SK-N-SH (cell line): ENCODE results near the gene POLD4. TPM values are rescaled to one million over a fixed set of nuclear protein-coding genes. Genes with fewer than 3 reads are reported as not detected.

ENCODE experiments used
- CTCF ChIA-PET: fragments of 300-600, 350-600 bp; formaldehyde crosslinking; extraction: SDS; loops from one replicate; lab custom pipeline; 2021; lab: Yijun Ruan, JAX
- POLR2A ChIA-PET: fragments of 350-600 bp; sonication (Branson Sonifier 250); formaldehyde crosslinking; extraction: SDS; loops from one replicate; lab custom pipeline; 2020; ENCODE audit warnings: antibody characterized with exemption, inconsistent platforms; lab: Yijun Ruan, JAX
- DNase-seq: peaks from one replicate; pipeline ENCODE4 v3.0.0; 2012
- H2AFZ ChIP-seq: fragments of 200-600 bp; sonication (generic); 2 replicates; pipeline ENCODE4 v1.8.1; 2016; ENCODE audit warnings: antibody characterized with exemption, mild to moderate bottlenecking, low read depth
- H3F3A ChIP-seq: fragments of 200-600 bp; sonication (generic); replicated peaks from 2 replicates; pipeline ENCODE3; 2016; ENCODE audit warnings: antibody characterized with exemption, mild to moderate bottlenecking; ENCODE audit not compliant: insufficient read depth
- H3K27ac ChIP-seq, 2 experiments: fragments of 200-500 bp in 1 of 2; fragments of 200-600 bp in 1 of 2; sonication (Bioruptor generic) in 1 of 2; sonication (generic), shearing (Covaris generic) in 1 of 2; 2 replicates each; pipeline versions ENCODE4 v1.5.1 to v1.6.1; 2014 to 2016; ENCODE audit warnings: low read depth in 2 of 2, inconsistent platforms in 1 of 2, low read length in 1 of 2, mild to moderate bottlenecking in 1 of 2, mixed read lengths in 1 of 2
- H3K27me3 ChIP-seq: fragments of 200-600 bp; sonication (generic), shearing (Covaris generic); 2 replicates; pipeline ENCODE4 v1.6.1; 2016; ENCODE audit warnings: mixed run types; ENCODE audit not compliant: insufficient read depth
- H3K36me3 ChIP-seq, 2 experiments: fragments of 200-500 bp in 1 of 2; fragments of 200-600 bp in 1 of 2; sonication (Bioruptor generic) in 1 of 2; sonication (generic) in 1 of 2; replicated peaks in 1 of 2; 2 replicates each; pipeline versions ENCODE3 to v1.5.1; 2014 to 2016; ENCODE audit warnings: low read length in 1 of 2, mild to moderate bottlenecking in 1 of 2; ENCODE audit not compliant: insufficient read depth in 2 of 2, control insufficient read depth in 1 of 2
- H3K4me1 ChIP-seq, 2 experiments: fragments of 200-500 bp in 1 of 2; fragments of 200-600 bp in 1 of 2; sonication (Bioruptor generic) in 1 of 2; sonication (generic), shearing (Covaris generic) in 1 of 2; 2 replicates each; pipeline versions ENCODE4 v1.5.1 to v1.6.1; 2014 to 2016; ENCODE audit warnings: low read depth in 1 of 2, low read length in 1 of 2, mixed run types in 1 of 2; ENCODE audit not compliant: insufficient read depth in 2 of 2, control insufficient read depth in 1 of 2
- H3K4me2 ChIP-seq: fragments of 200-600 bp; sonication (generic), shearing (Covaris generic); 2 replicates; pipeline ENCODE4 v1.6.1; 2017; ENCODE audit warnings: mixed run types
- H3K4me3 ChIP-seq, 2 experiments: fragments of 200-500 bp in 1 of 2; fragments of 200-600 bp in 1 of 2; sonication (Bioruptor generic) in 1 of 2; sonication (generic), shearing (Covaris generic) in 1 of 2; 2 replicates each; pipeline versions ENCODE4 v1.5.1 to v1.8.1; 2014 to 2016; ENCODE audit warnings: low read depth in 2 of 2, inconsistent platforms in 1 of 2, low read length in 1 of 2, mild to moderate bottlenecking in 1 of 2, mixed read lengths in 1 of 2, moderate library complexity in 1 of 2
- H3K79me2 ChIP-seq: fragments of 200-600 bp; sonication (generic); 2 replicates; pipeline ENCODE4 v1.8.1; 2017; ENCODE audit warnings: mild to moderate bottlenecking; ENCODE audit not compliant: insufficient read depth
- H3K9ac ChIP-seq: fragments of 200-600 bp; sonication (generic); 2 replicates; pipeline ENCODE4 v1.6.1; 2017; ENCODE audit warnings: mixed run types
- H3K9me2 ChIP-seq: fragments of 200-600 bp; sonication (generic); 2 replicates; pipeline ENCODE4 v1.6.1; 2017; ENCODE audit warnings: mixed run types
- H3K9me3 ChIP-seq: fragments of 200-600 bp; sonication (generic); 2 replicates; pipeline ENCODE4 v1.6.1; 2017; ENCODE audit warnings: mixed run types, mild to moderate bottlenecking, moderate library complexity
- H4K20me1 ChIP-seq: fragments of 200-600 bp; sonication (generic); 2 replicates; pipeline ENCODE4 v1.6.1; 2017; ENCODE audit warnings: mild to moderate bottlenecking, mixed run types; ENCODE audit not compliant: insufficient read depth
- CHD2 ChIP-seq: fragments of 150-350 bp; IDR thresholded peaks from 2 replicates; pipeline ENCODE4 v1.6.1; 2018; ENCODE audit warnings: low read length; ENCODE audit not compliant: partially characterized antibody
- CTCF ChIP-seq: fragments of 200-600 bp; sonication (generic); IDR thresholded peaks from 2 replicates; pipeline ENCODE4 v1.6.1; 2017; ENCODE audit warnings: antibody characterized with exemption, mild to moderate bottlenecking, moderate library complexity
- FOSL2 ChIP-seq: IDR thresholded peaks from 2 replicates; pipeline ENCODE4 v1.4.0; 2012; ENCODE audit warnings: low read depth, mild to moderate bottlenecking, moderate library complexity, borderline replicate concordance
- FOXM1 ChIP-seq: IDR thresholded peaks from 2 replicates; pipeline ENCODE4 v1.4.0; 2012; ENCODE audit warnings: low read depth, mild to moderate bottlenecking
- IRF3 ChIP-seq: fragments of 150-350 bp; IDR thresholded peaks from 2 replicates; pipeline ENCODE4 v1.6.1; 2016; ENCODE audit warnings: mild to moderate bottlenecking, low read depth, low read length
- MAX ChIP-seq: IDR thresholded peaks from 2 replicates; pipeline ENCODE4 v1.4.0; 2012; ENCODE audit warnings: low read depth
- MXI1 ChIP-seq: IDR thresholded peaks from 2 replicates; pipeline ENCODE4 v1.6.1; 2012; ENCODE audit warnings: mild to moderate bottlenecking, low read depth, low read length, improper control_type of control experiment
- PBX3 ChIP-seq: IDR thresholded peaks from 2 replicates; pipeline ENCODE4; 2012
- POLR2AphosphoS5 ChIP-seq: IDR thresholded peaks from 2 replicates; pipeline ENCODE4 v1.6.1; 2012; ENCODE audit warnings: low read depth, low read length
- RXRA ChIP-seq: IDR thresholded peaks from 2 replicates; pipeline ENCODE4 v1.4.0; 2012; ENCODE audit warnings: low read depth, mild to moderate bottlenecking, borderline replicate concordance
- TEAD4 ChIP-seq: IDR thresholded peaks from 2 replicates; pipeline ENCODE4 v1.4.0; 2012; ENCODE audit warnings: mild to moderate bottlenecking, borderline replicate concordance; ENCODE audit not compliant: insufficient read depth
- USF1 ChIP-seq: IDR thresholded peaks from 2 replicates; pipeline ENCODE4 v1.4.0; 2012; ENCODE audit warnings: low read depth, borderline replicate concordance
- USF2 ChIP-seq: fragments of 150-350 bp; IDR thresholded peaks from 2 replicates; pipeline ENCODE4 v1.6.1; 2017; ENCODE audit warnings: antibody characterized with exemption, low read length, low read depth, borderline replicate concordance
- WGBS: methylation state at CpG from one replicate; pipeline ENCODE4 v1.1.6; 2017; ENCODE audit warnings: low lambda C conversion rate; 5-methylcytosine and 5-hydroxymethylcytosine counted together
- polyA plus RNA-seq, 3 experiments: library from polyadenylated mRNA; depleted of rRNA; stranded (reverse); fragments of >200 nt; gene quantifications; 2 replicates each; pipeline ENCODE4 v1.2.3, GENCODE V29; 2012

POLD4 gene
- polyA plus RNA-seq, 1 of the 3 experiments (the other 2 are of a cell fraction): 80.4 TPM

- no peaks in the 10 kb centered on the region for H3K9me2 ChIP-seq
- H3K9me3 ChIP-seq: no peaks in the 10 kb centered on the region
- no peak overlapping the region for H2AFZ ChIP-seq
- no peaks in the 10 kb centered on the region for H3K79me2 ChIP-seq
- H3K27me3 ChIP-seq: no peaks in the 10 kb centered on the region
- no peak overlapping the region for H3K4me3 ChIP-seq
- H3K36me3 ChIP-seq: no peaks in the 10 kb centered on the region
- H3K4me2 ChIP-seq: no peak overlapping the region
- no peaks in the 10 kb centered on the region for H3K4me1 ChIP-seq
- POLR2A ChIA-PET: no interaction called here
- 90% methylated on average over 6 of the region's 6 CpGs for WGBS
- no peak overlapping the region for H3K27ac ChIP-seq
- DNase-seq: no peak
- H3K9ac ChIP-seq: no peak overlapping the region
- no peak for TF ChIP-seq PBX3
- CTCF ChIA-PET: interaction anchor here (1.2 to 8.2 kb wide), 3 partner anchors 14 to 70 kb away, joined by 4 to 66 read pairs (median 4); no protein-coding TSS in a partner anchor
- H4K20me1 ChIP-seq: no peaks in the 10 kb centered on the region
- peaks cover 2% of the 10 kb centered on the region for H3F3A ChIP-seq
Observed at GRCh38 chr11:67332081-67332691, 21.2 kb downstream of the POLD4 start.

GRCh38 chr11:67323526-67323925 lies 29.8 kb downstream of the POLD4 start:
- Histone ChIP-seq H3K4me3 (no peak overlapping the region), H3K4me1 (peaks cover 4 to 5% of the 10 kb centered on the region in 2 experiments; a peak in 1 of 4 replicates), H2AFZ (no peak overlapping the region), H3K79me2 (0 out of 2 replicates have a peak, but pooled peaks cover 4% of the 10 kb centered on the region), H3K9me3 (no peaks in the 10 kb centered on the region), H3K36me3 (no peaks in the 10 kb centered on the region), H3K4me2 (no peak overlapping the region), H3K27ac (no peak overlapping the region), H4K20me1 (no peaks in the 10 kb centered on the region), H3F3A (peaks cover 16% of the 10 kb centered on the region), H3K9ac (no peak overlapping the region), H3K9me2 (no peaks in the 10 kb centered on the region), H3K27me3 (no peaks in the 10 kb centered on the region)
- TF ChIP-seq TEAD4: no peak
- no peak for TF ChIP-seq CHD2
- TF ChIP-seq RXRA: no peak
- TF ChIP-seq POLR2AphosphoS5: no peak
- TF ChIP-seq FOXM1: no peak
- CTCF ChIA-PET: interaction anchor here (0.9 to 12.0 kb wide), 5 partner anchors 8 to 58 kb away, joined by 3 to 274 read pairs (median 19); partner anchors contain the start of gene GRK2
- 95% methylated on average over 7 of the region's 7 CpGs for WGBS
- POLR2A ChIA-PET: no interaction called here
- no peak for DNase-seq

- no peaks in the 10 kb centered on the region for H3K36me3 ChIP-seq
- CTCF ChIA-PET: interaction anchor here (0.6 to 12.0 kb wide), 10 partner anchors 15 to 343 kb away, joined by 3 to 274 read pairs (median 7); partner anchors contain the start of gene GRK2
- peaks cover 4 to 8% of the 10 kb centered on the region in 2 experiments; a peak in 1 of 4 replicates for H3K4me1 ChIP-seq
- H4K20me1 ChIP-seq: no peaks in the 10 kb centered on the region
- no peak overlapping the region for H3K9ac ChIP-seq
- no peaks in the 10 kb centered on the region for H3K9me3 ChIP-seq
- 0 out of 2 replicates have a peak, but pooled peaks cover 4% of the 10 kb centered on the region for H3K79me2 ChIP-seq
- no peaks in the 10 kb centered on the region for H3K27me3 ChIP-seq
- no peak overlapping the region for H2AFZ ChIP-seq
- H3K4me3 ChIP-seq: no peak overlapping the region
- no peak for DNase-seq
- no peak overlapping the region for H3K27ac ChIP-seq
- peaks cover 21% of the 10 kb centered on the region for H3F3A ChIP-seq
- POLR2A ChIA-PET: interaction anchor here (1.0 kb wide), 2 partner anchors 33 to 55 kb away, joined by 3 to 4 read pairs; partner anchors contain the start of gene ANKRD13D
- no peak overlapping the region for H3K4me2 ChIP-seq
- WGBS: 97% methylated on average over 3 of the region's 3 CpGs
- H3K9me2 ChIP-seq: no peaks in the 10 kb centered on the region
- TF ChIP-seq FOXM1 (no peak), USF2 (no peak), MXI1 (no peak), IRF3 (no peak), USF1 (no peak), FOSL2 (no peak), CTCF (no peak), RXRA (no peak), MAX (no peak)
Observed at GRCh38 chr11:67322049-67322448, 31.3 kb downstream of the POLD4 start.
